KG1 (cell line): ENCODE data around the gene S100A6.

Experiments
- DNase-seq: peaks from one replicate; lab custom pipeline; 2025; lab: John Stamatoyannopoulos, UW

S100A6 gene

DNA sequence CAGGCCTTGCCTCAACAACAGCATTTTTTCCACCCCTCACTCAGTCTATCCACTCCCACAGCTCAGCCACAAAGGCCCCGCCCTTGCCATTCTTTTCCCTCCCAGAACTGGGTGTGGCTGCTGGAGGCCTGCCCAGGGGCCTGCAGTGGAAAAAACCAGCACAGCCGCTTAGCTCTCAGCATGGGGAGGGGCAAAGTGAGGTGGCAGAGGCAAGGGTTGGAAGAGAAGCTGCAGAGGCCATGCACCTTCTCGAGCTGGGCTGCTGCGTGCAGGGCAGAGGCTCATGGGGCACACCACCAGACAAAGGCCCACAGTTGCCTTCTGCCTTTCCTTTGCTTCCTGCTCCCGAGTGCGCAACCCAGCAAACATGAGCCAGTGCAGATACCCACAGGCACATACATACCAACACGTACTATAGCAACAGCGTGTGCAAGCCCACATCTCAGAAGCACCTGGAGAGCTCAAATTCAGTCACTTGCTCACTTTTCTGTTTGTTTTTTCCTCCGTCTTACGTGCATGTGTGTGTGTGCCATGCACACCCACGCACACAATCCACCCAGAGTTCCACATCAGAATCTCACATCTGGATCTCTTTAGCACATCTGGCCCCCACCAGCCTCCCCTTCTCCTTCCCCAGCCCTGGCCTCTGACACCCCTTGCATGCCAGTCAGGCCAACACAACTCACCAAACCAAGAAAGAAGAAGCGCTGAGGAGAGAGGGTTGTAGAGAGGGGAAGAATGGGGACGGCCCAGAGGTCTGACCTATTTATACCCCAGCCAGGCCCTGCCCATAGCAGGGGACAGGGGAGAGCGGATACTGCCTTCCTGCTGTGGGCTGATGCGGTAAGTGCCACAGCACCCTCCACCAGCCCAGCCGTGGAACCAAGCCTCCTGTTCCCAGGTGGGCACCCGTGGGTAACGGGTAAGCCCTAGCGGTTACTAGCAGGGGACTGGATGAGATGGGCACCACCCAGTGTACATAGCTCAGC is 9.6 kb upstream of the S100A6 start, which contains the start of gene S100A4:
TSS of gene S100A4 (minus strand) at position 740 of the 989 bp plus-strand sequence. CDS start 1,012 bp downstream, outside the sequence.
- DNase-seq = peak; percentile 53

- DNase-seq = no peak
Observed at GRCh38 chr1:153544453-153545066, 8.8 kb upstream of the S100A6 start.

- no peak for DNase-seq
Observed at GRCh38 chr1:153543736-153544135, 7.9 kb upstream of the S100A6 start.

DNA sequence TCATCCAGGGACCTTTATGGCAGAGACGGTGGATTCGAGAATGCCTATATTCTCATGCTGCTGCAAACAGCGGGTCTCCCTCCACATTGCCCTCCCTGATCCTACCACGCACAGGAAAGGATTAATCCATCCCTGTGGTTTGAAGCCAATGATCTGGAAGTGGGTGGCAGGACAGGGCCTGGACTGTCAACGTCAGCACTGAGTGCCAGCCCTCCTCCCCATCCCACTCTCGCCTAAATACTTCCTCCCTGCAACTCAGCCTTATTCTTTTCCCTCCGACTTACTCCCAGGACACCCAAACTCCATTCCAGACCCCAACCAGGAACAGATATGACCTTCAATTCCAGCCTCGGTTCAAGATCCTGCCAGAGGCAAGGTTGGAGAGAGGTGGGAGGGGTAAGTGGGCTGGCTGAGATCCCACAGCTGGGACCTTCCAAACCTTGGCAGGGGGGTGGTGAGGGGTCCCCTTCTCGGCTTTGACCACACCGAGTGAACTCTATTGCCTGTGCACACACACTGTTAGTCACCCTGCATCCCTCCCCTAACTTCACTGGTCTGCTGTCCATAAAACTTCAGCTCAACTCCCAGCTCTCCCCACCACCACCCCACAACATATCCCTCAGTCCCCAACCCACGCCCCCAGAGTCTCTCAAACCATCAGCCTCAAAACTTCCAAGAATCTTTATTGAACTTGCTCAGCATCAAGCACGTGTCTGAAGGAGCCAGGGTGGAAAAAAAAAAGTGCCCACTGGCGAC is 7.3 kb upstream of the S100A6 start:
- DNase-seq = no peak

GRCh38 chr1:153541641-153542590 is 6.1 kb upstream of the S100A6 start:
- no peak for DNase-seq

- no peak for DNase-seq
Observed at GRCh38 chr1:153540394-153541361, 4.9 kb upstream of the S100A6 start, which contains the start of gene S100A5. S100A5 (minus strand) TSS chr1:153540934; CDS start chr1:153540191, 743 bp downstream.

DNA sequence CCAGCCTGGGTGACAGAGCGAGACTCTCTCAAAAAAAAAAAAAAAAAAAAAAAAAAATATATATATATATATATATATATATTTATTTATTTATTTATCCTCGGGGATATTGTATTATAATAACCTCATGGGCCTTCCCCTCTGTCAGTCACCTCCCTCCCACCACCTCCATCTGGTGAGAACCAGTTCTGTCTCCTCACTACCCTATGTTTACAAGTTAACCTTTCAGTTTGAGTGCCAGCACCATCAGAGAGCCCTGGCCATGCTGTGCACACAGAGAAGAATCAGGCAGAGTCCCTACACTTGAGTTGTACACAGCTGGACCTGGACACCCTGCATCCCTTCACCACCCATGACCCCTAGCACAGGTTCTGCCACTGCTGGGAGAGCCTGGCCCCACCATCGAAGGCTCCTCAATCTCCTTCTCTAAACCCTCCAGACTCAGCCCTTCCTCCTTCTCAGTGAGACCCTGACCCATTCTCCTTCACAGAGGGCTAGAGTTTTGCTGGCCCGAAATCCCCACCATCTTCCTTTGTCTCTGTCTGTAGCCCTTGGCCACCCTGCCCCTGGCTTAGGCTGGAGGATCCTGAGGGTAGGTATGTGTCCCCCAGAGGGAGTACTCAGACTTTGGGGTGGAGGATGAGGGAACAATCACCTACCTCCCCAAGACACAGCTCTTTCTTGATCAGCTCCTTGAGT is 3.8 kb upstream of the S100A6 start:
- DNase-seq = no peak

DNA sequence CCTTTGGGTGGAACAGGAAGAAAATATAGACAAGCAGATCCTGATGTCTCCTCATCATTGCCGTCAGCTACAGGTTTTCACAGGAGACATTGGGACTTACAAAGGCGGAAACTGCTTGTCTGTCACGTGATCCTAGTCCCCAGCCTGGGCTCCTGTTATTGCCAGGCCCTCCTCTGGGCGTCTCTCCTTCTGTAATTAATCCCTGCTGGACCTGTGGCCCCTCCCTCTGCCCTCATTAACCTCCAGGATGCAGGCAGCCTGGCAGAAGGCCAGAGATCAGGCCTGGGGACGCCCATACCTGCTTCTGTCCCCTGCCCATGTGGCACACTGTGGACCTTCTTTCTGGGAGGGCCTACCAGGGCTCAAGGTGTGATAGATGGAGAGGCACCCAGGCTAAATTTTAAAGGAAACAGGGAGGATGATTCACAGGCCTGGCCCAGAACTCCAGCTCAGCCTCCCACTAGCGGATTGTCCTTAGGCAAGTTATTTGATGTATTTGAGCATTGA is 2.6 kb upstream of the S100A6 start:
- DNase-seq = no peak

- DNase-seq = no peak
Observed at GRCh38 chr1:153537376-153537730, 1.6 kb upstream of the S100A6 start.

DNA sequence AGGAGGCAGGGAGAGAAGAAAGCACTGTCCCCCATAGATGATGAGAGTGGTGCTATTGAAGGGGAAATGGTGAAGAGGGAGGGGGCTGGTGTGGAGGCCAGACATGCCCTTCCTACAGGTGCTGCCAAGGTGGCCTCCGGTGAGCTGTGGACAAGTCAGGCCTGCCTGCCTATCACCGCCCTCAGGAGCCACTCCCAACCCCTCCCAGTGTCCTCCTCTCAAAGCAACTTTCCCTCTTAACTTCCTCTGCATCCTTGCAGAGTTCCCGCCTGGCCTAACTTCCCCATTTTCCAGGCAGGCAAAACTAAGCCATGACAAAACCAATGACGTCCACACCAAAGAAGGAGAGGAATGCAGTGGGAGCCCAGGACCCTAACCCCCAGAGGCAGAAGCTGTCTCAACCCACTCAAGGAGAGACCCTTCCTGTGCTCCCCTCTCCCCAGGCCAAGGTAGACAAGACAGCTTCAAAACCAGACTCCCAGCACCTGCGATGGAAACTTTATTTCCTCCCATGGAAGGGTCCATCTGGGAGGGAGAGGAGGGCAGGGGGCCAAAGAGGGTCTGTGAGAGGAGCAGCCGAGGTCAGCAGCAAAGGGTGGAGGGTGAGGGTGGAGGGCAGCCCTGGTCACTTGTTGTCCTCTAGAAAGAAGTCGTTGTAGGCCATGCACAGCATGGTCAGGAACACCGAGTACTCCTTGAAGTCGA is 1.0 kb upstream of the S100A6 start:
- DNase-seq = no peak

DNA sequence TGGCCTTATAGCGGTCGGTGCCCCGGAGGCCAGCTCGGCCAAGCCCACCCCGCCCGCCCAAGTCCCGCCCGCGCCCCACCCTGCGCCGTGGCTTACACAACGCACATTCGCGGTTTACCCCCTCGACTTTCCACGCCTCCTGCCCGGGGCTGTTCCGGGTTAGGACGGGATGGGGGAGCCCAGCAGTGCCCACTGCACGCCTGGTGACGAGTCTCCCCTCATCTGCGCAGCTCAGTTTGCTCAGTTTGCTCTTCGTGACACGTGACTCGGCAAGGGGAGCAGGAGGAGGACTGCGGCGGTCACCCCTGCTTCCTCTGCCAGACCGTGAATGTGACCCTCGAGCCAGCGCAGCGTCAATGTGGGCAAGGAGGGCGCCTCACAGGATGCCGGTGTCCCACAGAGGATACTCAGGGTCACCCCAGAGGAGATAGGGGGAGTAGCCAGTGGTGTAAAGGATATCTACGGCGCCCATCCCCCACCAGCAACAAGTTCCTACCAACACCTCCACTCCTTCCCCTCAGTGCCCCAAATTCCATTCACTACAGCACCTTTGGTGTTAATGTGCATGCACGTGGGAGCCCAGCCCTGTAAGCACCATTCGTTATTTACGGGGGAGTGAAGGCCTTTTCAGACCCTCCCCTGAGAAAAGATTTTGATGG is 350 bp upstream of the S100A6 start:
- no peak for DNase-seq

- no peak for DNase-seq
Observed at GRCh38 chr1:153534925-153535241, 908 bp downstream of the S100A6 start.

DNA sequence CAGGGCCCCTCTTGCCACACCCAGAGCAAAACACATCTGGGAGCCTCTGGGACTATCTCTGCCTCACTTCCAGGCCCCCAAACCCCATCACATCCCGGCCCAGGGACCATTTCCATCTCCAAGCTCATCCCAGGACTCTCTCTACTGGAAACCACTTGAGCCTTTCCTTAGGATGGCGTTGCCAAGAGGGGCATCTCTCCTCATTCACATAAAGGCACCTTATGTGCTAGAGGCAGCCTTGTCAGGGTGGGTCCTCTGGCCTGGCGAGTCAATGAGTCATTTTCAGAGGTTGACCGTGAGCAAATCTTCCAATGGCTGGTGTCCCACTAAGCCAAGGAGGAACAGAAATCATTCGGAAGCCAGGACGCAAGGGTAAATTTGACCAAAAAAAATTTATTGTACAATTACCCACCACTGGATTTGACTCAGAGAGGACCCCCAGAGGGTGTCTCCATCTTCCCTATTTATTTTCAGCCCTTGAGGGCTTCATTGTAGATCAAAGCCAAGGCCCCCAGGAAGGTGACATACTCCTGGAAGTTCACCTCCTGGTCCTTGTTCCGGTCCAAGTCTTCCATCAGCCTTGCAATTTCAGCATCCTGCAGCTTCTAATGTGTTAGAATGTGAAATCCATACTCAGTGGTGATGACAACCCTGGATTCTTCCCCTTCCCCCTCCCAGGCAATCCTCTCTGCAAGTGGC is 1.4 kb downstream of the S100A6 start:
- no peak for DNase-seq

GRCh38 chr1:153533689-153534201 is 2.0 kb downstream of the S100A6 start:
- no peak for DNase-seq

DNA sequence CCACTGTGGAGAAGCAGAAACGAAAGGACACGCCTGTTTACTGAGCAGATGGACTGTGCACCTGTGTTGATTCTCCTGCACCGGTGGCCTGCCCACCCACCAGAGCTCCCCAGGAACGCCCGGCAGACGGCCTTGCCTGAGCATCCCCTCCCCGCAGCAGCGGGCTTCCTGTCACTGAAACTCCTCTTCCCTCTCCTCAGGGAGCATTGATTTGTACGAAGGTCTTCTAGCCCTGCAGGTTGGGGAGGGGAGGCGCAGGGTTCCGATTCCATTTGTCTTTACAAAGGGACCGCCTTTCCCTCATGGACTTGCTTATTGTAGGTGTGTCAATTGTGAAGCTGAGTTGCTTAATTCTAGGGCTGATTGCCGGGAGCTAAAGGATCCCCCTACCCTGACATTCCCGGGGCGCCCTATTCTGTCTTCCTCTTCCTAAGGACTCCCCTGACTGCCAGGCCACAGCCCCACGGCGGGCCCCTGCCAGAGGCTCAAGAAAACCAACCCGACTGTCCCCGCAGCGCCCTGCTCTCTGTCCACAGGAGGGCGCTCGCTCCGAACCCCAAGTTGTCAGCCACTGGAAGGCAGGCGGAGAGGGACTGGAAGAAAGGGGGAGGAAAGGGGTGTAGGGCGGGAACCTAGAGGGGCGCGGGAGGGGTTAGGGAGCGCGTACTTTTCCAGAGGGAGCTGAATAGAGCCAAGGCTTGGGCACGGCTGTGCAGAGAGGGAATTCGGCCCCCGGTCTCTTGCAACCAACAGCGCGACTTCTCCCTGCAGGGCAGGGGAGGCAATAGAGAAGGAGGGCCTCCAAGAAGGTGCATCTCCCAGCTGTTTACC is 2.8 kb downstream of the S100A6 start:
- DNase-seq = no peak

GRCh38 chr1:153532181-153532580 is 3.6 kb downstream of the S100A6 start:
- DNase-seq = no peak
